HTERT RPE-1 (cell line): ENCODE data around the gene TMEM243.
"Not testable (repeated sequence)": the region's sequence is repeated elsewhere in the genome, so short reads cannot be mapped to it uniquely, and the experiment has no call there.

Source experiments
- in situ Hi-C: fragments of 300-500 bp; cut with MboI; formaldehyde crosslinking; loops from 4 replicates; pipeline ENCODE4 v1.14.3; 2020; ENCODE audit warnings: low sequenced_read_pairs

TMEM243 gene

GRCh38 chr7:87219545-87220025 lies at the start of gene TMEM243:
Gene TMEM243, minus strand, starts transcription at chr7:87219732. Its CDS starts 229 bp downstream, at chr7:87219503.
- in situ Hi-C loops, result no loop called here

GRCh38 chr7:87267239-87267900 lies 47.8 kb upstream of the TMEM243 start:
- in situ Hi-C loops, result no loop called here

GRCh38 chr7:87263537-87263936 lies 44.0 kb upstream of the TMEM243 start:
- in situ Hi-C loops, result no loop called here

- in situ Hi-C loops, result no loop called here
These were observed 34.1 kb upstream of the TMEM243 start for GRCh38 chr7:87253589-87254087.

GRCh38 chr7:87245671-87246070 lies 26.1 kb upstream of the TMEM243 start:
- in situ Hi-C loops, result not testable (repeated sequence)

GRCh38 chr7:87238464-87239051 lies 19.0 kb upstream of the TMEM243 start:
- in situ Hi-C loops, result not testable (repeated sequence)

- in situ Hi-C loops, result no loop called here
These were observed 15.4 kb upstream of the TMEM243 start for GRCh38 chr7:87234949-87235348.

- in situ Hi-C loops, result no loop called here
These were observed 12.2 kb upstream of the TMEM243 start for GRCh38 chr7:87231711-87232110.

GRCh38 chr7:87231258-87231657 lies 11.7 kb upstream of the TMEM243 start:
- in situ Hi-C loops, result no loop called here

GRCh38 chr7:87226495-87226894 lies 7.0 kb upstream of the TMEM243 start:
- in situ Hi-C loops, result no loop called here

GRCh38 chr7:87225696-87226095 lies 6.2 kb upstream of the TMEM243 start:
- in situ Hi-C loops, result no loop called here

GRCh38 chr7:87223666-87224065 lies 4.1 kb upstream of the TMEM243 start:
- in situ Hi-C loops, result no loop called here

GRCh38 chr7:87220734-87221215 lies 1.2 kb upstream of the TMEM243 start:
- in situ Hi-C loops, result no loop called here

GRCh38 chr7:87220026-87220733 lies 648 bp upstream of the TMEM243 start:
- in situ Hi-C loops, result no loop called here

GRCh38 chr7:87218796-87219544 lies 562 bp downstream of the TMEM243 start:
- in situ Hi-C loops, result no loop called here

GRCh38 chr7:87217983-87218653 lies 1.4 kb downstream of the TMEM243 start:
- in situ Hi-C loops, result no loop called here

GRCh38 chr7:87216701-87217508 lies 2.6 kb downstream of the TMEM243 start:
- in situ Hi-C loops, result no loop called here

- in situ Hi-C loops, result no loop called here
These were observed 4.5 kb downstream of the TMEM243 start for GRCh38 chr7:87215046-87215445.

GRCh38 chr7:87213811-87214210 lies 5.7 kb downstream of the TMEM243 start:
- in situ Hi-C loops, result no loop called here

- in situ Hi-C loops, result no loop called here
These were observed 6.3 kb downstream of the TMEM243 start for GRCh38 chr7:87213252-87213651.
